NCI-H2171 (cell line): Measurements from ENCODE around the gene TIAM2.

Experiments used
- DNase-seq: peaks from one replicate; lab custom pipeline; 2025; lab: John Stamatoyannopoulos, UW

The TIAM2 gene

DNA sequence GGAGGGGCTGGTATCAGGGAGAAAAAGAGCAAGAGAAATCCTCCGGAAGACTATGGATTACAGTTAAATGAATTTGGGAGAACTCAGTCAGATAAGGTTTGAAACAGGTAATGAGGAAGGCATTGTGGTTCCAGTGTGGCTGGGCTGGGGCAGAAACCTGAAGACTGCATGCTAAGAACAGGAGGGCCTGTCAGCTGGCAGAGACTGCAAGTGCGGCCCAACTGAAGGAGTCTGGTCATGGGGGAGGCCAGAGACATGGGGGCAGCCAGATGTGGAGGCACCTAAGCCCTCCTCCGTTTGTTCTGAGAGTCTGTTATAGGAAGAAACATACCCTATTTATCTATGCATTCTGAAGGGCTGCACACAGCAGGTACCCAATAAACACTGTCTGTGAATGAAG, 302.6 kb downstream of the TIAM2 start:
- DNase-seq, result no peak

DNA sequence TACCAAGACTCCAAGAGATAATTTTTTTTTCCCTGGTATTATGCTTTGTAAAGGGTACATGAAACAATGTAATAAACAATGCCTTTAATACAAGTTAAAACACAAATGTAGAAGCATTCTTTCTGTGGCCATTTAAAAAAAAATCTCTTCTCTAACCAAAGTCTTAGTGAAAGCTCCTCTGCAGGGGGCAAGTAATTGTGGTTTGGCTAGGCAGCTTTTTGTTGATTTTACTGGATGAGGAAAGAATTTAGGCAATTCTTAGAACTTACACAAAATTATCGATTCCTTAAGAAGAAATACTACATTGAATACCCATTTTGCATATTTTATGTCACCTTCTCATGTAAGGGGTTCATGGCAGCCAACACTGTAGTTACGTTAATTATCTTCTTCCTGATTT, 306.8 kb downstream of the TIAM2 start:
- DNase-seq, result no peak

DNA sequence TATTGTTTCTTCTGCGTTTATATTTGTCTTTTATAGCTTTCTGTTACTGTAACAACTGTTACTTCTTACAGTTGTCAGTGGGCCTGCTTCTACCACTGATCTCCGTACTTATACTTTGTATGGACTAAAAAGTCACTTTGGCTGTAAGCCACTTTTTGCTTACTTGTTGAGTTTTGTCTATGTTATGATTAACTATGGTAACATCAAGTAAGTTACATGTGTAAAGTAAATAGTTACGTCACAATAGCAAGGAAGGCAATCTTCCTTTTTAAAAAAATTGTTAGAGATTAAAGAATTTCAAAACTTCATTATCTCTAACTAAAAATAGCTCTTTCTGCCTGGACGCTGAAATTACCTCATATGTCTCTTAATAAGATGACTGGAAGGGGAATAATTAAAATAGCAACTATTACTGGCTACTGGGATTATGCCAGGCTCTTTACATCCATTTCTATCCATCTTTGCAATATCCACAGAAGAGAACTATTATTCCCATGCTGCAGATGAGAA, 308.3 kb downstream of the TIAM2 start:
- no peak for DNase-seq

DNA sequence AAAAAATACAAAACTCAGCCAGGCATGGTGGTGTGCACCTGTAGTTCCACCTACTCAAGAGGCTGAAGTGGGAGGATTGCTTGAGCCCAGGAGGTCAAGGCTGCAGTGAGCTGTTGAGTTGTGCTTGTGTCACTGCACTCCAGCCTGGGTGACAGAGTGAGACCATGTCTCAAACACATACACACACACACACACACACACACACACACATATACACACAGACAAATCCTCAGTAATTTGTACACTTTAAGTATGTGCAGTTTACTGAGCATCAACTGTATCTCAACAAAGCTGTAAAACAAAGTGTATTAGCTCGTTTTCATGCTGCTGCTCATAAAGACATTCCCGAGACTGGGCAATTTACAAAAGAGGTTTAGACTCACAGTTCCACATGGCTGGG, 311.8 kb downstream of the TIAM2 start:
- no peak for DNase-seq
